ENCODE measurements around the gene UBTD1. TPM values are rescaled to one million over a fixed set of nuclear protein-coding genes. Genes with fewer than 3 reads are reported as not detected.

The UBTD1 gene
- total RNA-seq, 2 donors from 2014 or later: 10.2 to 20.4 TPM

DNA sequence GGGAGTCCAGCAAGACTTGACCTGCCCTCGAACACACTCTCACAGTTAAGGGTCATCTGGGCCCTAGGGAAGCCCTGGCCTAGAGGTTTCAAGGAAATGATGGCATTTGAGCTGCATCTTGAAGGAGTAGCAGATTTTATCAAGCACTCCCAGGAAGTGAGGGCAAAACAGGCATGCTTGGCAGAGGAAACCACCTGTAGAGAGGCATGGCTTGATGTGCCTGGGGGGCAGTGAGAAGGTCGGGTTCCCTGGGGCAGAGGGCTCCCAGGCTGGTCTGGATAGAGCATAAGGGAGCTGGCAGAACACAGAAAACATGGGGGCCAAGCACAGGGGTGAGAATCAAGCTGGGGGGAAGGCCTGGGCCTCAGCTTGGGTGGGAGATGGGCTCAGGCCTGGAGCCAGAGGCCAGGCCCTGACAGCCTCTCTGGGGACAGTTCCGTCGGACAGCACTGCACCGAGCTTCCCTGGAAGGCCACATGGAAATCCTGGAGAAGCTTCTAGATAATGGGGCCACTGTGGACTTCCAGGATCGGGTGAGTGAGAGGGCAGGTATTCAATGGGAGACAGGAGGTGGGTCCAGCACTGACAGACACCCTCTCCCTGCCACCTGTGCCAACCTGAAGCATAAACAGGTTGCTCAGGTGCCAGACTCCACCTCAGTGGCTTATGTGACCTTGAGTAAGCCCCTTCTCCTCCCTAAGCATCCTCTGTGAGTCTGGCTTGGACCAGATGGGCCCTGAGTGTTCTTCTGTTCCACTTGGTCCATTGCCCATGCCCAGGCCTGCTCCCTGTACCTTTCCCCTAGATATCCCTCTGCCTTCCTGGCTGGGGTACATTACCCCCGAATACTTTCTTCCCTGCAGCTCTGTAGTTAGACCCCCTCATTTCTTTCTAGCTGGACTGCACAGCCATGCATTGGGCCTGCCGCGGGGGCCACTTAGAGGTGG lies 82.0 kb downstream of the UBTD1 start:
- no peak for ATAC-seq (ENCODE audit: insufficient number of reproducible peaks, low FRiP score, low read depth)
- Histone ChIP-seq H3K4me3 (no peak overlapping the region), H3K27me3 (replicated peaks; ENCODE audit: insufficient read depth) (no peaks in the 10 kb centered on the region), H3K4me1 (ENCODE audit: control insufficient read depth in 1 of 2, low read depth in 2 of 2) (peaks cover 3 to 23% of the 10 kb centered on the region in 2 donors), H3K36me3 (no peaks in the 10 kb centered on the region), H3K27ac (no peak overlapping the region), H3K9me3 (no peaks in the 10 kb centered on the region)
- DNase-seq (ENCODE audit: low spot score): no peak
- TF ChIP-seq, protein P1, sequence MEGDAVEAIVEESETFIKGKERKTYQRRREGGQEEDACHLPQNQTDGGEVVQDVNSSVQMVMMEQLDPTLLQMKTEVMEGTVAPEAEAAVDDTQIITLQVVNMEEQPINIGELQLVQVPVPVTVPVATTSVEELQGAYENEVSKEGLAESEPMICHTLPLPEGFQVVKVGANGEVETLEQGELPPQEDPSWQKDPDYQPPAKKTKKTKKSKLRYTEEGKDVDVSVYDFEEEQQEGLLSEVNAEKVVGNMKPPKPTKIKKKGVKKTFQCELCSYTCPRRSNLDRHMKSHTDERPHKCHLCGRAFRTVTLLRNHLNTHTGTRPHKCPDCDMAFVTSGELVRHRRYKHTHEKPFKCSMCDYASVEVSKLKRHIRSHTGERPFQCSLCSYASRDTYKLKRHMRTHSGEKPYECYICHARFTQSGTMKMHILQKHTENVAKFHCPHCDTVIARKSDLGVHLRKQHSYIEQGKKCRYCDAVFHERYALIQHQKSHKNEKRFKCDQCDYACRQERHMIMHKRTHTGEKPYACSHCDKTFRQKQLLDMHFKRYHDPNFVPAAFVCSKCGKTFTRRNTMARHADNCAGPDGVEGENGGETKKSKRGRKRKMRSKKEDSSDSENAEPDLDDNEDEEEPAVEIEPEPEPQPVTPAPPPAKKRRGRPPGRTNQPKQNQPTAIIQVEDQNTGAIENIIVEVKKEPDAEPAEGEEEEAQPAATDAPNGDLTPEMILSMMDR (IDR thresholded peaks at IDR 0.05): no peak

DNA sequence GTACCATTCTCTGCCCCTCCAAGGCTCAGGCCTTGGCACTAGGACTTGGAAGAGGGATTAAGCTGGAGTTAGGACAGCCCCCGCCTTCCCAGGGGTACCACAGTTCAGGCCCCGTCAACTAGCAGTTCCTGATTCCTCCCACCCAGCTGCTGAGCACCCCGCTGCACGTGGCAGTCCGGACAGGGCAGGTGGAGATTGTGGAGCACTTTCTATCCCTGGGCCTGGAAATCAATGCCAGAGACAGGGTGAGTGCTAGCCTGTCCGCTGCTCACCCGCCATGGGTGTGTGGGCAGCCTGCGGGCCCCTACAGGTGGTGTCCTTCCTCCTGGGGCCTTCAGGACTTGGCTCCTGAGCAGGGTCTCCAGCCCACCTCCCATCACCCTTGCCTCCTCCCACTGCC lies 83.4 kb downstream of the UBTD1 start:
- Histone ChIP-seq H3K36me3 (no peaks in the 10 kb centered on the region), H3K4me1 (ENCODE audit: control insufficient read depth in 1 of 2, low read depth in 2 of 2) (peaks cover 3 to 27% of the 10 kb centered on the region in 2 donors), H3K4me3 (no peak overlapping the region), H3K27ac (no peak overlapping the region), H3K9me3 (no peaks in the 10 kb centered on the region), H3K27me3 (replicated peaks; ENCODE audit: insufficient read depth) (no peaks in the 10 kb centered on the region)
- TF ChIP-seq, protein P1 (IDR thresholded peaks at IDR 0.05): no peak
- DNase-seq (ENCODE audit: low spot score): no peak
- ATAC-seq (ENCODE audit: insufficient number of reproducible peaks, low FRiP score, low read depth): no peak

DNA sequence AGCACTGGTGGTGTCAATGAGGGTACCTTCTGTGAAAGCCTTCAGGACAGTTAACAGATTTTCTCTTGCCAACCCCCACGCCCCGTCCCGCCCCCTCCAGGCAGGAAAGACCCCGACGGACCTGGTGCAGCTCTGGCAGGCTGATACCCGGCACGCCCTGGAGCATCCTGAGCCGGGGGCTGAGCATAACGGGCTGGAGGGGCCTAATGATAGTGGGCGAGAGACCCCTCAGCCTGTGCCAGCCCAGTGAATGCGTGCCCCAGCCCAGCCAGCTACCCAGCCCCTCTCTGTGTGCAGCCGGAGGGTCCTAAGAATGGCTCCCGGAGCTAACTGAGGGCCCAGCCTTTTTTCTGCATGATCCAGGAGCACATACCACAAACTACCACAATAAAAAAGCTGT lies 84.8 kb downstream of the UBTD1 start:
- Histone ChIP-seq H3K9me3 (no peaks in the 10 kb centered on the region), H3K36me3 (no peaks in the 10 kb centered on the region), H3K4me1 (ENCODE audit: control insufficient read depth in 1 of 2, low read depth in 2 of 2) (peaks cover 3 to 27% of the 10 kb centered on the region in 2 donors), H3K4me3 (no peak overlapping the region), H3K27me3 (replicated peaks; ENCODE audit: insufficient read depth) (no peaks in the 10 kb centered on the region), H3K27ac (peak overlapping the region; percentile 27 to 59)
- DNase-seq (ENCODE audit: low spot score): no peak
- TF ChIP-seq, protein P1 (IDR thresholded peaks at IDR 0.05): no peak
- ATAC-seq (ENCODE audit: insufficient number of reproducible peaks, low FRiP score, low read depth): no peak

DNA sequence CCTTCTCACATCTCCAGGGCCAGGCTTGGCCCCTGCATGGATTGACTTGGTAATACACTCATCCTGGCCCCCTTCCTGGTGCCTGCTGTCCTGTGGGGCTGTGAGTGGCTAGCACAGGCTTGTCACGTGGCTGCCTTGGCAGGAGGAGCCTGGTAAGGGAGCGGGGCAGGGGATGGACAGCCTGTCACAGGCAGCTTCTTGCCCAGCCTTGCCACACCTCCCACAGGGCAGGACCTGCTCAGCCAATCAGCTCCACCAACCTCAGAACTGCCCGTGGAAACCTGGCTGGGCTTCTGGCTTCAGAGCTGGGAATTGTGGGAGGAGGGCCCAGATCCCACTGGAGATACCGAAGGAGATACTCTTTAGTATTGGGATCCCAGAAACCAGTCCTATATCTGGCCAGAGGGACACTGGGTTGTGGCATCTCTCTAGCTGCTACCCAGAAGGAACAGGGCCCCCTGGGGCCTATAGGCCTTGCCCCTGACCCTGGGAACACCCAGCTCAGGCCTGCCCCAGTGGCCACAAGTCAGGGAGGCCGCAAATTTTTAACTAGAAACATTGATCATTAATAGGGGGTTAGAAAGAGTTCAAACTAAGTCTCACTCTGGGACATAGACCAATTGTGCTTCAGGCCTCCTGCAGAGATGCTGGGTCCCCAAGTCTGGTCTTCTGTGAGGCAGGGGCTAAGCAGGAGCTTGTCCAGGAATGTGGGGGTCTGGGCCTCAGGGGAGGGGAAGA lies 85.5 kb downstream of the UBTD1 start, which contains the start of gene HOGA1:
TSS of gene HOGA1 (plus strand) at position 330 of the 738 bp plus-strand sequence. CDS start at position 645, 315 bp downstream.
- peak within 1 kb of the TSS; percentile 16 for H3K4me3 ChIP-seq
- peak; percentile 53 for ATAC-seq (ENCODE audit: insufficient number of reproducible peaks, low FRiP score, low read depth)
- H3K27ac ChIP-seq: peak within 1 kb of the TSS; percentile 59 to 75
- TF ChIP-seq, protein P1 (IDR thresholded peaks at IDR 0.05): peak; percentile 9
- no peaks in the 10 kb centered on the region for H3K36me3 ChIP-seq
- H3K4me1 ChIP-seq (ENCODE audit: control insufficient read depth in 1 of 2, low read depth in 2 of 2): peaks cover 3 to 27% of the 10 kb centered on the region in 2 donors
- no peaks in the 10 kb centered on the region for H3K27me3 ChIP-seq (replicated peaks; ENCODE audit: insufficient read depth)
- no peaks in the 10 kb centered on the region for H3K9me3 ChIP-seq
- DNase-seq (ENCODE audit: low spot score): peak; percentile 52

Measured in thoracic aorta (tissue), 2 donors.